Mesendoderm (in vitro differentiated cells): ENCODE data around the gene KLHL1.

Experiments used
- DNase-seq: peaks from one replicate; pipeline ENCODE4 v3.0.0; 2013
- H2AK5ac ChIP-seq: 2 replicates; pipeline ENCODE4 v1.6.1; 2013; ENCODE audit warnings: low read length, inconsistent platforms
- H2BK120ac ChIP-seq: 2 replicates; pipeline ENCODE4 v1.6.1; 2013; ENCODE audit warnings: low read depth, mild to moderate bottlenecking, low read length, moderate library complexity, mixed read lengths
- H2BK15ac ChIP-seq: replicated peaks from 2 replicates; pipeline ENCODE4 v1.6.1; 2013; ENCODE audit warnings: low read depth, mild to moderate bottlenecking, moderate library complexity
- H2BK5ac ChIP-seq: 2 replicates; pipeline ENCODE4 v1.6.1; 2013; ENCODE audit warnings: low read length, inconsistent platforms
- H3K18ac ChIP-seq: 2 replicates; pipeline ENCODE4 v1.6.1; 2013; ENCODE audit warnings: mild to moderate bottlenecking, low read length, mixed read lengths
- H3K23ac ChIP-seq: one replicate; pipeline ENCODE4 v1.6.1; 2013; ENCODE audit warnings: low read length
- H3K27ac ChIP-seq: 2 replicates; pipeline ENCODE4 v1.5.1; 2013; ENCODE audit warnings: low read depth, mild to moderate bottlenecking, inconsistent platforms, low read length, moderate library complexity
- H3K27me3 ChIP-seq: 2 replicates; pipeline ENCODE4 v1.6.1; 2013; ENCODE audit warnings: low read length, control low read depth, mild to moderate bottlenecking, inconsistent platforms; ENCODE audit not compliant: insufficient read depth, poor library complexity
- H3K36me3 ChIP-seq: 2 replicates; pipeline ENCODE4 v1.6.1; 2013; ENCODE audit warnings: low read length, inconsistent platforms; ENCODE audit not compliant: control insufficient read depth, insufficient read depth
- H3K4ac ChIP-seq: one replicate; pipeline ENCODE4 v1.6.1; 2013; ENCODE audit warnings: low read depth, mild to moderate bottlenecking, low read length, moderate library complexity
- H3K4me1 ChIP-seq: 2 replicates; pipeline ENCODE4 v1.6.1; 2013; ENCODE audit warnings: low read depth, low read length, inconsistent platforms; ENCODE audit not compliant: control insufficient read depth
- H3K4me2 ChIP-seq: 2 replicates; pipeline ENCODE4 v1.6.1; 2013; ENCODE audit warnings: low read length
- H3K4me3 ChIP-seq: 2 replicates; pipeline ENCODE4 v1.5.1; 2013; ENCODE audit warnings: mild to moderate bottlenecking, low read length
- H3K56ac ChIP-seq: one replicate; pipeline ENCODE4 v1.6.1; 2013; ENCODE audit warnings: low read length
- H3K79me1 ChIP-seq: 2 replicates; pipeline ENCODE4 v1.6.1; 2013; ENCODE audit warnings: low read length, inconsistent platforms
- H3K79me2 ChIP-seq: 2 replicates; pipeline ENCODE4 v1.6.1; 2013; ENCODE audit warnings: mild to moderate bottlenecking, low read length; ENCODE audit not compliant: control insufficient read depth, insufficient read depth
- H3K9ac ChIP-seq: 2 replicates; pipeline ENCODE4 v1.6.1; 2013; ENCODE audit warnings: low read length, inconsistent platforms
- H4K5ac ChIP-seq: one replicate; pipeline ENCODE4 v1.6.1; 2013; ENCODE audit warnings: low read length
- H4K8ac ChIP-seq: one replicate; pipeline ENCODE4 v1.6.1; 2013; ENCODE audit warnings: low read depth, mild to moderate bottlenecking, control low read depth, low read length, moderate library complexity
- WGBS: extraction: QIAGEN DNeasy Blood & Tissue Kit; methylation state at CpG from one replicate; pipeline ENCODE4 v1.1.7; 2013; ENCODE audit warnings: low lambda C conversion rate, missing lambda C conversion rate; ENCODE audit not compliant: insufficient coverage; ENCODE audit errors: extremely low coverage; 5-methylcytosine and 5-hydroxymethylcytosine counted together

The KLHL1 gene

GRCh38 chr13:69820180-69820579, 288.1 kb downstream of the KLHL1 start:
- Histone ChIP-seq H4K8ac (no peak overlapping the region), H3K23ac (no peak overlapping the region), H2BK120ac (no peak overlapping the region), H3K18ac (no peak overlapping the region), H3K79me1 (no peaks in the 10 kb centered on the region), H3K4ac (no peak overlapping the region), H3K4me1 (no peaks in the 10 kb centered on the region), H2AK5ac (no peak overlapping the region), H3K4me3 (no peak overlapping the region), H3K56ac (no peak overlapping the region), H3K9ac (no peak overlapping the region), H2BK15ac (no peak overlapping the region), H3K79me2 (no peaks in the 10 kb centered on the region), H3K36me3 (no peaks in the 10 kb centered on the region), H3K4me2 (no peak overlapping the region), H2BK5ac (no peak overlapping the region), H3K27ac (no peak overlapping the region), H4K5ac (no peak overlapping the region), H3K27me3 (no peaks in the 10 kb centered on the region)
- no peak for DNase-seq
- no CpG with 5 or more reads among the region's 6 CpGs for WGBS

DNA sequence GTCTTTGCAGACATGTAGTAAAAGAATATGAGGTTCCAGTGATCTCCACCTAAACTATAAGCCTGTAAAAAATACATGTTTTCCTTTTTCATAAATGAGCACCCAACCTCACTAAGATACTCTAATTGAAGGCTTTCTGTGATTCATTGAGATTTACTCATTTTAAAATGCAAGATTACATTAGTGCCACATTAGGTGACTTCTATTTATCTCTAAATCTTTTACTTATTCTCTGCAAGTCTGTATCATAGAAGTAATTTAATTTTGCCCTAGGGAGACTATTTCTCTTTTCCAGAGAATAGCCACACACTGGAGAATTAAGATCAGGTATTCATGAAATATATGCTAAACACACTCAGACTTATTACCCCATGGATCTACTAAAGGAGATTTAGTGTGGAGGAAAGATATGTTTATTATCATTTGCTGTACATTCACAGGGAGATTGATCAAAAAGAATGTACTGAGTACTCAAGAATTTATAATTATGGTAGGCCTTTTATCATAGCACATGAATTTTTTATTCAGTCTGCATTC, 290.9 kb downstream of the KLHL1 start:
- Histone ChIP-seq H3K23ac (no peak overlapping the region), H3K36me3 (no peaks in the 10 kb centered on the region), H2AK5ac (no peak overlapping the region), H3K27ac (no peak overlapping the region), H3K4ac (no peak overlapping the region), H3K18ac (no peak overlapping the region), H2BK5ac (no peak overlapping the region), H4K5ac (no peak overlapping the region), H3K56ac (no peak overlapping the region), H3K79me2 (no peaks in the 10 kb centered on the region), H2BK15ac (no peak overlapping the region), H3K4me3 (no peak overlapping the region), H3K4me1 (no peaks in the 10 kb centered on the region), H4K8ac (no peak overlapping the region), H3K79me1 (no peaks in the 10 kb centered on the region), H3K4me2 (no peak overlapping the region), H2BK120ac (no peak overlapping the region), H3K27me3 (no peaks in the 10 kb centered on the region), H3K9ac (no peak overlapping the region)
- no peak for DNase-seq

- Histone ChIP-seq H3K9ac (no peak overlapping the region), H3K79me1 (no peaks in the 10 kb centered on the region), H3K56ac (no peak overlapping the region), H4K8ac (no peak overlapping the region), H2AK5ac (no peak overlapping the region), H3K18ac (no peak overlapping the region), H3K27me3 (no peaks in the 10 kb centered on the region), H2BK120ac (no peak overlapping the region), H3K4me1 (no peaks in the 10 kb centered on the region), H2BK15ac (no peak overlapping the region), H3K36me3 (no peaks in the 10 kb centered on the region), H3K27ac (no peak overlapping the region), H3K4ac (no peak overlapping the region), H4K5ac (no peak overlapping the region), H2BK5ac (no peak overlapping the region), H3K23ac (no peak overlapping the region), H3K4me2 (no peak overlapping the region), H3K79me2 (no peaks in the 10 kb centered on the region), H3K4me3 (no peak overlapping the region)
- no CpG with 5 or more reads among the region's 3 CpGs for WGBS
- no peak for DNase-seq
Measured at GRCh38 chr13:69809152-69809551, 299.1 kb downstream of the KLHL1 start.

DNA sequence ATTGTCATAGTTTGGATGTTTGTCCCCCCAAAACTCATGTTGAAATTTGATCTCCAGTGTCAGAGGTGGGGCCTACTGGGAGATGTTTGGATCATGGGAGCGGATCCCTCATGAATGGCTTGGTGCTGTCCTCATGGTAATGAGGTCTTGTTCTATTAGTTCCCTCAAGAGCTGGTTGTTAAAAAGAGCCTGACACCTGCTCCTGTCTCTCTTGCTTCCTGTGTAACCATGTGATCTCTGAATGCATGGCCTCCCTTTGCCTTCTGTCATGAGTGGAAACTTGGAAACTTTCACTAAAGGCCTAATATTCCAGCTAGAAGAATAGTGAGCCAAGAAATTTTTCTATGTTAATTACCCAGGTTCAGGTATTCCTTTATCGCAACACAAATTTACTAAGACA, 312.0 kb downstream of the KLHL1 start:
- Histone ChIP-seq H3K27me3 (no peaks in the 10 kb centered on the region), H3K4me2 (no peak overlapping the region), H3K79me1 (no peaks in the 10 kb centered on the region), H2AK5ac (no peak overlapping the region), H3K4ac (no peak overlapping the region), H3K36me3 (no peaks in the 10 kb centered on the region), H4K8ac (no peak overlapping the region), H3K79me2 (no peaks in the 10 kb centered on the region), H2BK5ac (no peak overlapping the region), H3K18ac (no peak overlapping the region), H3K9ac (no peak overlapping the region), H3K23ac (no peak overlapping the region), H2BK120ac (no peak overlapping the region), H3K4me1 (peaks cover 2% of the 10 kb centered on the region), H3K27ac (no peak overlapping the region), H3K56ac (no peak overlapping the region), H2BK15ac (no peak overlapping the region), H3K4me3 (no peak overlapping the region), H4K5ac (no peak overlapping the region)
- DNase-seq, result no peak
- 100% methylated on average over 1 of the region's 2 CpGs for WGBS

DNA sequence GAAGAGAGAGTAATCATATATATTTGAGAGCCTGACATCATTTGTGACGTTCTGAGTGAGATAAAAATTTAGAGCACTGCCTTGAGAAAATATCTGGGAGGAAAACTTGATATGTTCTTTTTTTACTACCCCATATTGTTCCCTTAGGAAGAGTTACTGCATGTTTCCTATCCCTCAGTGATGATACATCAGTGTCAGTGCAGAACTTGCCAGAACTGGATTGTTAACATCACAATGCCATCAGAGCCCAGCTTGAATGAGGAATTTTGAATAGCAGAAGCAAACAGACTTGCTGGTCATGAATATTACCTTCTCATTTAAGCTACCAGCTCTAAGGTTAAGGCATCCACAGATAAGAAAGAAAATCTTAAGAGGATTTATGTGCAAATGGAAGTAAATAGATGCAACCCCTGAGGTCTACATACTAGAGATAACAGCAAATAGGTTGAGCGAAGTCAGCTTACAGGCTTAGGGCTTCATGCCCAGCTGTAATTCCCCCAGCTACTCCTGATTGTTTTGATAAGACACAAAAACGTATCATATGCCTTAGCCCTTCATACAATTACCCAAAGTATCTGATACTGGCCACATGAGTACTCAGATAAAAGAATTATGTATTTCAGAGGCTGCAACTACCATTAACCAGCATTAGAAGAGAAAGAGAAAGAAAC, 314.3 kb downstream of the KLHL1 start:
- DNase-seq, result peak; percentile 77
- H2BK15ac ChIP-seq, result no peak overlapping the region
- H3K4me2 ChIP-seq, result no peak overlapping the region
- no peak overlapping the region for H3K4me3 ChIP-seq
- no peak overlapping the region for H3K56ac ChIP-seq
- WGBS, result no CpG with 5 or more reads among the region's 3 CpGs
- no peak overlapping the region for H4K8ac ChIP-seq
- no peak overlapping the region for H3K18ac ChIP-seq
- no peak overlapping the region for H3K27ac ChIP-seq
- no peaks in the 10 kb centered on the region for H3K36me3 ChIP-seq
- H2BK5ac ChIP-seq, result no peak overlapping the region
- no peak overlapping the region for H3K23ac ChIP-seq
- H3K27me3 ChIP-seq, result no peaks in the 10 kb centered on the region
- peaks cover 2% of the 10 kb centered on the region for H3K4me1 ChIP-seq
- H2AK5ac ChIP-seq, result no peak overlapping the region
- no peak overlapping the region for H4K5ac ChIP-seq
- no peak overlapping the region for H3K4ac ChIP-seq
- no peaks in the 10 kb centered on the region for H3K79me1 ChIP-seq
- no peak overlapping the region for H3K9ac ChIP-seq
- H3K79me2 ChIP-seq, result no peaks in the 10 kb centered on the region
- H2BK120ac ChIP-seq, result no peak overlapping the region

GRCh38 chr13:69776937-69777336, 331.3 kb downstream of the KLHL1 start:
- DNase-seq, result no peak
- Histone ChIP-seq H3K4ac (no peak overlapping the region), H3K27ac (no peak overlapping the region), H2AK5ac (no peak overlapping the region), H3K18ac (no peak overlapping the region), H3K79me1 (no peaks in the 10 kb centered on the region), H3K4me3 (no peak overlapping the region), H4K8ac (no peak overlapping the region), H3K4me1 (no peaks in the 10 kb centered on the region), H3K79me2 (no peaks in the 10 kb centered on the region), H3K9ac (no peak overlapping the region), H2BK5ac (no peak overlapping the region), H4K5ac (no peak overlapping the region), H3K4me2 (no peak overlapping the region), H3K36me3 (no peaks in the 10 kb centered on the region), H3K23ac (no peak overlapping the region), H3K56ac (no peak overlapping the region), H3K27me3 (no peaks in the 10 kb centered on the region), H2BK120ac (no peak overlapping the region), H2BK15ac (no peak overlapping the region)
- no CpG with 5 or more reads among the region's 4 CpGs for WGBS
